ENCODE data around the gene FOLR3.
"Not testable (repeated sequence)": the region's sequence is repeated elsewhere in the genome, so short reads cannot be mapped to it uniquely, and the experiment has no call there.

The FOLR3 gene

GRCh38 chr11:72169046-72169555 lies 33.6 kb downstream of the FOLR3 start:
- DNase-seq, result not testable (repeated sequence)

GRCh38 chr11:72169754-72170153 lies 34.2 kb downstream of the FOLR3 start:
- not testable (repeated sequence) for DNase-seq

GRCh38 chr11:72172043-72172442 lies 36.5 kb downstream of the FOLR3 start:
- DNase-seq, result not testable (repeated sequence)

GRCh38 chr11:72173291-72173690 lies 37.8 kb downstream of the FOLR3 start:
- no peak for DNase-seq

GRCh38 chr11:72174302-72175070 lies 39.0 kb downstream of the FOLR3 start:
- no peak for DNase-seq

- no peak for DNase-seq
These were observed 42.1 kb downstream of the FOLR3 start for GRCh38 chr11:72177656-72178055.

GRCh38 chr11:72179049-72179803 lies 43.7 kb downstream of the FOLR3 start:
- no peak for DNase-seq

GRCh38 chr11:72179804-72180396 lies 44.4 kb downstream of the FOLR3 start:
- no peak for DNase-seq

GRCh38 chr11:72180892-72181552 lies 45.5 kb downstream of the FOLR3 start:
- not testable (repeated sequence) for DNase-seq

- DNase-seq, result not testable (repeated sequence)
These were observed 46.0 kb downstream of the FOLR3 start for GRCh38 chr11:72181553-72181958.

GRCh38 chr11:72188267-72188666 lies 52.7 kb downstream of the FOLR3 start:
- DNase-seq, result no peak
